HUES48 (cell line): ENCODE results near the gene OR6N2.

ENCODE experiments used
- H3K27ac ChIP-seq: one replicate; pipeline ENCODE4 v1.7.0; 2013; ENCODE audit warnings: low read depth, low read length, inconsistent platforms
- H3K27me3 ChIP-seq: 2 replicates; pipeline ENCODE4 v1.6.1; 2013; ENCODE audit warnings: mild to moderate bottlenecking, low read length; ENCODE audit not compliant: control insufficient read depth, insufficient read depth
- H3K36me3 ChIP-seq: 2 replicates; pipeline ENCODE4 v1.6.1; 2013; ENCODE audit warnings: low read length; ENCODE audit not compliant: control insufficient read depth, insufficient read depth
- H3K4me1 ChIP-seq: 2 replicates; pipeline ENCODE4 v1.6.1; 2013; ENCODE audit warnings: mild to moderate bottlenecking, low read length; ENCODE audit not compliant: control insufficient read depth, insufficient read depth
- H3K4me3 ChIP-seq: 2 replicates; pipeline ENCODE4 v1.5.1; 2013; ENCODE audit warnings: mild to moderate bottlenecking, low read depth, low read length
- H3K9ac ChIP-seq: 2 replicates; pipeline ENCODE4 v1.6.1; 2013; ENCODE audit warnings: mild to moderate bottlenecking, low read depth, low read length, moderate library complexity
- H3K9me3 ChIP-seq: 2 replicates; pipeline ENCODE4 v1.6.1; 2013; ENCODE audit warnings: low read length; ENCODE audit not compliant: control insufficient read depth, insufficient read depth

Gene OR6N2

DNA sequence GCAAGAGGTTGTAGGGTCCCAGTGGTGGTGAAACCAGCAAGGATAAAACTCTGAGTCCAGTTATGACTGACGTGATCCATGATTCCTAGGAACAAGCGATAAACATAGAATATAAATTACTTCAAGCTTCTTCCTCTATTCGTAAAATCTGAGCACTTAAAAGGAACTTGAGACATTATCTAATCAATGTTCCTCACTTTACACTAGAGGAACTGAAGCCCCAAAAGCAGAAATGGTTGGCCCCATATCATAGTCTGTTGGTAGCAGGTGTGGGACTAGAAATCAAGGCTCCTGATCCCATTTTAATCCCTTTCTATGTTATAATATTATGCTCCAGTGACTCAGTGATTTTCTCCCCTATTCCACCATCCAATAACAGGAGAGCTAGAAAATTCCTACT lies 28.3 kb upstream of the OR6N2 start:
- Histone ChIP-seq H3K4me3 (no peak overlapping the region), H3K27ac (no peak overlapping the region), H3K36me3 (no peaks in the 10 kb centered on the region), H3K4me1 (no peaks in the 10 kb centered on the region), H3K9ac (no peak overlapping the region), H3K27me3 (no peaks in the 10 kb centered on the region), H3K9me3 (no peaks in the 10 kb centered on the region)

GRCh38 chr1:158806916-158807536 lies 26.0 kb upstream of the OR6N2 start:
- H3K27me3 ChIP-seq = no peaks in the 10 kb centered on the region
- H3K36me3 ChIP-seq = no peaks in the 10 kb centered on the region
- no peaks in the 10 kb centered on the region for H3K4me1 ChIP-seq
- no peaks in the 10 kb centered on the region for H3K9me3 ChIP-seq
- no peak overlapping the region for H3K9ac ChIP-seq
- no peak overlapping the region for H3K27ac ChIP-seq
- H3K4me3 ChIP-seq = no peak overlapping the region

GRCh38 chr1:158803678-158804077 lies 22.7 kb upstream of the OR6N2 start:
- Histone ChIP-seq H3K36me3 (no peaks in the 10 kb centered on the region), H3K27me3 (no peaks in the 10 kb centered on the region), H3K4me3 (no peak overlapping the region), H3K4me1 (no peaks in the 10 kb centered on the region), H3K27ac (no peak overlapping the region), H3K9ac (no peak overlapping the region), H3K9me3 (no peaks in the 10 kb centered on the region)

GRCh38 chr1:158801396-158801795 lies 20.4 kb upstream of the OR6N2 start:
- Histone ChIP-seq H3K27ac (no peak overlapping the region), H3K4me1 (no peaks in the 10 kb centered on the region), H3K27me3 (no peaks in the 10 kb centered on the region), H3K9me3 (no peaks in the 10 kb centered on the region), H3K9ac (no peak overlapping the region), H3K36me3 (no peaks in the 10 kb centered on the region), H3K4me3 (no peak overlapping the region)

DNA sequence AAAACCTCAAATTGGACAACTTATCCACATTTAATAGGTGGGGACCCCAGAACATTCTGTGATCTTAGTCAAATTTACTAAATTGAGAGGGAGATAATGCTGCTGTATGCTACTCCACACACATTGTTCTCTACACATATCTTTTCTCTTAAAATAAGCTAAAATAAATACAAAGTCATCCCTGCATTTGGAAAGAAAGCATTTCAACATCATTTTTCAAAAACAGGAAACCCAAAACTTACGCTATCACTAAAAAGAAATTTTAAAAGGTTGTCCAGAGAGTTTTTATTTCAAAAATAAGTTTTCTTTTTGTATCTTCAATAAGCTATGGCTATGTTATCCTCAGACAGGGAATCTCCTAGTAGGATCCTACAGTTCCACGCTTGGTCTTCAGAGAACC lies 19.5 kb upstream of the OR6N2 start:
- no peak overlapping the region for H3K9ac ChIP-seq
- H3K4me3 ChIP-seq = no peak overlapping the region
- H3K4me1 ChIP-seq = no peaks in the 10 kb centered on the region
- H3K9me3 ChIP-seq = no peaks in the 10 kb centered on the region
- no peaks in the 10 kb centered on the region for H3K27me3 ChIP-seq
- no peak overlapping the region for H3K27ac ChIP-seq
- no peaks in the 10 kb centered on the region for H3K36me3 ChIP-seq

DNA sequence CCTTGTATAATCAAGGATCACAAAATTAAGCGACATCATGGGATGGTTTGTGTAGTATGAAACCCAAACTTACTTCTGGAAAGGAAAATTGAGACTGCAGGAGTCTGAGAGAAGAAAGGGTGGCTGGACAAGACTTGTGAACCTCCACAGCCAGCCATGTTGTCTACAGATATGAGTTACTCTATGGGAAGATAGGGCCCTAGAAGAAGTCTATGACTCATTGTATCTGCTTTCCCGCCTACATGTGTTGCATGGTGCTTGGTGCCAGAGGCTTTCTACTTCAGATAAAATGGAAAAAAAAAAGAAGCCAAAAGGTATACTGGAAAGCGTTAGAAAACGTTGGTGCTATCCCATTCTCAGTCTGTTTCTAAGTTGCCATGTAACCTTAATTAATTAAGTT lies 18.7 kb upstream of the OR6N2 start:
- no peak overlapping the region for H3K4me3 ChIP-seq
- no peaks in the 10 kb centered on the region for H3K4me1 ChIP-seq
- H3K27me3 ChIP-seq = no peaks in the 10 kb centered on the region
- H3K9ac ChIP-seq = no peak overlapping the region
- H3K27ac ChIP-seq = no peak overlapping the region
- no peaks in the 10 kb centered on the region for H3K36me3 ChIP-seq
- H3K9me3 ChIP-seq = no peaks in the 10 kb centered on the region

DNA sequence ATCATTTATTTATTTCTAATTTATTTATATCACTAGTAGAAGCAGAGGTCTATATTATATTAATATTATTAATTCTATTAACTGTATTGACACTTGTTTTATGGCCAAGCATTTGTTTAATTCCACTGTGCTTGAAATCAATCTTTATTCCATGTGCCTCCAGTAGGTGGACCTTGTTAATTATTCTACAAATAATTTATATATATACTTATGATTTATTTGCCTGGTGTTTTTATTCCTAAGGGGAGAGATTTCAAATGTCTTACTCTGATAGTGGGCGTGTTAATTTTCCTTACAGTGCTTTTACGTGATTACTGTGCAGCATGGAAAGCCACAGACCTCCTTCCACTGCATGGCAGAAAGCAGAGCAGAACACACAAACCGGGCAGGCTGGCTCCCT lies 17.5 kb upstream of the OR6N2 start:
- no peak overlapping the region for H3K27ac ChIP-seq
- no peak overlapping the region for H3K4me3 ChIP-seq
- no peak overlapping the region for H3K9ac ChIP-seq
- H3K9me3 ChIP-seq = no peaks in the 10 kb centered on the region
- no peaks in the 10 kb centered on the region for H3K4me1 ChIP-seq
- no peaks in the 10 kb centered on the region for H3K27me3 ChIP-seq
- no peaks in the 10 kb centered on the region for H3K36me3 ChIP-seq

GRCh38 chr1:158794247-158794646 lies 13.2 kb upstream of the OR6N2 start:
- Histone ChIP-seq H3K9me3 (no peaks in the 10 kb centered on the region), H3K4me3 (no peak overlapping the region), H3K9ac (no peak overlapping the region), H3K36me3 (no peaks in the 10 kb centered on the region), H3K27ac (no peak overlapping the region), H3K27me3 (no peaks in the 10 kb centered on the region), H3K4me1 (no peaks in the 10 kb centered on the region)

- Histone ChIP-seq H3K27ac (no peak overlapping the region), H3K27me3 (no peaks in the 10 kb centered on the region), H3K9me3 (no peaks in the 10 kb centered on the region), H3K4me3 (no peak overlapping the region), H3K4me1 (no peaks in the 10 kb centered on the region), H3K36me3 (no peaks in the 10 kb centered on the region), H3K9ac (no peak overlapping the region)
Measured at GRCh38 chr1:158793604-158794003, 12.6 kb upstream of the OR6N2 start.

- Histone ChIP-seq H3K27me3 (no peaks in the 10 kb centered on the region), H3K27ac (no peak within 1 kb of the TSS), H3K9ac (no peak within 1 kb of the TSS), H3K4me3 (no peak within 1 kb of the TSS), H3K4me1 (no peaks in the 10 kb centered on the region), H3K9me3 (no peaks in the 10 kb centered on the region), H3K36me3 (no peaks in the 10 kb centered on the region)
Measured at GRCh38 chr1:158771950-158772866, 8.8 kb downstream of the OR6N2 start, which contains the start of gene OR6N1. Gene OR6N1 (minus strand): TSS chr1:158772195. CDS start chr1:158766682, 5,513 bp downstream.

GRCh38 chr1:158754420-158754819 lies 26.6 kb downstream of the OR6N2 start, which contains the start of gene OR6K6:
Gene OR6K6 (plus strand): TSS chr1:158754720. CDS start chr1:158754888, 168 bp downstream.
- H3K4me1 ChIP-seq = no peaks in the 10 kb centered on the region
- H3K36me3 ChIP-seq = no peaks in the 10 kb centered on the region
- H3K4me3 ChIP-seq = no peak within 1 kb of the TSS
- H3K9me3 ChIP-seq = no peaks in the 10 kb centered on the region
- no peak within 1 kb of the TSS for H3K27ac ChIP-seq
- no peaks in the 10 kb centered on the region for H3K27me3 ChIP-seq
- no peak within 1 kb of the TSS for H3K9ac ChIP-seq
